Activated CD4-positive, alpha-beta memory T cell treated with anti-CD3 and anti-CD28 coated beads, Interleukin-2, amount 10 ng/mL, durations not matched to agents 7 days and 5 days (primary cell): ENCODE data around the gene QRICH1. TPM values are rescaled to one million over a fixed set of nuclear protein-coding genes. Genes with fewer than 3 reads are reported as not detected.

Source experiments
- CTCF ChIA-PET: fragments of 350-600 bp; sonication (Branson Sonifier 250); formaldehyde crosslinking; loops from one replicate; lab custom pipeline; 2021; ENCODE audit warnings: antibody characterized with exemption, inconsistent platforms; lab: Charles Lee
- POLR2A ChIA-PET: fragments of 350-600 bp; sonication (Branson Sonifier 250); formaldehyde crosslinking; loops from one replicate; lab custom pipeline; 2021; ENCODE audit warnings: antibody characterized with exemption; lab: Charles Lee
- DNase-seq: peaks from one replicate; pipeline ENCODE4 v3.0.0-alpha.2; 2020
- H3K27ac Mint-ChIP-seq: one replicate; pipeline ENCODE4 v1.8.0; 2021; ENCODE audit warnings: mild to moderate bottlenecking, mixed read lengths
- H3K27me3 Mint-ChIP-seq: one replicate; pipeline ENCODE4 v1.8.0; 2021; ENCODE audit warnings: mixed read lengths
- H3K36me3 Mint-ChIP-seq: one replicate; pipeline ENCODE4 v1.8.0; 2021; ENCODE audit warnings: low read depth, mixed read lengths
- H3K4me1 Mint-ChIP-seq: one replicate; pipeline ENCODE4 v1.8.0; 2021; ENCODE audit warnings: mixed read lengths
- H3K4me3 Mint-ChIP-seq: one replicate; pipeline ENCODE4 v1.8.0; 2021; ENCODE audit warnings: mild to moderate bottlenecking, mixed read lengths
- H3K9me3 Mint-ChIP-seq: one replicate; pipeline ENCODE4 v1.8.0; 2021; ENCODE audit warnings: mixed read lengths
- total RNA-seq, 2 experiments: library from RNA; stranded (reverse); gene quantifications; one replicate each; pipeline ENCODE4 v1.2.3, GENCODE V29; 2021

The QRICH1 gene
- total RNA-seq, result 100 to 1,000 TPM; 136 to 140 TPM

DNA sequence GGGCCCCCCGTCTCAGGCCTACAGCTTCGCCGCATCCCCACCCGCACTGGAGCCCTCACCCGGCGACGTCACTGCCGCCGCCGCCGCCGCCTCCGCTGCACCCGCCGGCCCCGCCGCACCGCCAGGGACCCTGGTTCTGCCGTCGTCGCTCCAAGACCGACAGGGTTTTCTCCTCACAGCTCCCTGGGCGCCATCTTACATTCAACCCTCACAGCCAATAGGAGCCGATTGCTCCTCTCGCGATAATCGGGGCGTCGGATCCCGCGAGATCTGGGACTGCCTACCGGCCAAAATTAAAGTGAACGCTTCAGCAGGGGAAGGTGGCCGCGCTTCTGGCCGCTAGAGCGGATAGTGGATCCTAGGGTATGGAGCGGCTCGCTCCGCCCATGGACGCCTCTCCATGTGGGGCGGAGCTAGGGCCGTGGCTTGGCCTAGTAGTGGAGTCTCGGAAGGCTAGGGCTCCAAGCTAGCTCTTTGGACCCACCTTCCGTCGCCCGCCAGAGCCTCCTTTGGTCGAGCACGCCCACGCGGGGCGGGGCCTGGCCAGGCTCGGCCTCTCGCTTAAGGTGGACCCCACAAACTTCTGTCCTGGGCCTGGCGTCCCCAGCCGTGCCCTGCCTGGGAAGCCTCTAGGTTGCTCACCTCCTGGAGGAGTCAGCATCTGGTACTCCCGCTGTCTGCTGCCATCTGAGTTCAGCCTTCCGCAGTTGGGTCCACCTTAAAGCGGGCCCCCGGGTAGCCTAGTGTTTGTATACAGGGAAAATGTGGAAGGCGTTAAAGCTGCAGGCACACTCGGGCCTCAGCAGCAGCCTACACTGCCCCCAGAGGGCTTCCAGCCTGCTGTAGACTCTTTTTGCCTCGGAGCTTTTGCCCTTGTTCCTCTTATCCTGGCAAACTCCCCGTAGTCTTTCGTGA lies at the start of gene QRICH1:
Gene QRICH1, minus strand, starts transcription at position 219 of the 915 bp plus-strand sequence. CDS start 17,054 bp downstream, outside the sequence.
- Mint-ChIP-seq H3K9me3 (no peaks in the 10 kb centered on the region), H3K36me3 (peaks cover 37% of the 10 kb centered on the region), H3K4me1 (peaks cover 34% of the 10 kb centered on the region), H3K27me3 (no peaks in the 10 kb centered on the region), H3K4me3 (peak within 1 kb of the TSS; percentile 84), H3K27ac (peak within 1 kb of the TSS; percentile 91)
- ChIA-PET POLR2A (interaction anchor here (0.5 to 5.4 kb wide), 54 partner anchors 11 to 1713 kb away, joined by 3 to 133 read pairs (median 4); partner anchors contain the start of genes CELSR3, DAG1, DALRD3 and IMPDH2), CTCF (interaction anchor here (0.6 to 4.1 kb wide), 23 partner anchors 8 to 430 kb away, joined by 3 to 33 read pairs (median 5); partner anchors contain the start of genes DALRD3, IMPDH2, IP6K2 and KLHDC8B)
- DNase-seq, result peak; percentile 97

DNA sequence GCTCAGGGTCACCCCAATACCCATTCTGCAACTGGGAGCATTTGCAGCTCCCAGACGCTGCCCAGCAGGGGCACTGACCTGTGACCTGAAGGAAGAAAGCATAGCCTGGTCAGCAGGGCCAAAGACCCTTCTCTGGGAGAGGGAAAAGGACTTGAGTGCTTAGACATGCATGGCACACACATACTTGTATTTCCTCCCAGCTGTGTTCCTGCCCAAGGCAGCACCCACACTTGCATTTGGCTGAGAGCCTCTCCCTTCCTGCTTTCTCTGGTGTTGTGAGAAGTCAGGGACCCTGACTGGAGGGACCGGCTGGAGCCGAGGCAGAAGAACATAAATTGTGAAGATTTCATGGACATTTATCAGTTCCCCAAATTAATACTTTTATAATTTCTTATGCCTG lies 46.2 kb upstream of the QRICH1 start:
- Mint-ChIP-seq H3K9me3 (no peaks in the 10 kb centered on the region), H3K4me3 (no peak overlapping the region), H3K4me1 (peaks cover 10% of the 10 kb centered on the region), H3K27me3 (peaks cover 8% of the 10 kb centered on the region), H3K36me3 (no peaks in the 10 kb centered on the region), H3K27ac (no peak overlapping the region)
- DNase-seq, result no peak
- ChIA-PET POLR2A (no interaction called here), CTCF (no interaction called here)

DNA sequence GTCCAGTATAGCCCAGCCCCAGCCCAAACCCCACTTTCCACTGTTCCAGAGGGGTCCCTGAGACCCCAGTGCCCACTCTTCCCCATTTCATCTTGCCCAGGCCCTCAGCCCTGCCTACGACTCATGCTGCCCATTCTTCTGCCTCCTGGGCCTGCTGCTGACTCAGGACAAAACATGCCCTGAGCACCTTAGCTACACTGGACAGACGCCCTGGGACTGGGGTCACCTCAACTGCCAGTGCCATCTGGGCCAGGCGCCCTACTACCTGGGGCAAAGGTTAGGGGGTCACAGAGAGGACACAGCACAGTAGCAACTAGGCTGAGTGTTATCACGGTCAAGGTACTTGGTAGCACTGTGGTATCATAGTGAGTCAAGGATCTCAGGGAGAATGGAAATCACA lies 41.6 kb upstream of the QRICH1 start:
- ChIA-PET CTCF (no interaction called here), POLR2A (interaction anchor here (0.8 kb wide), 1 partner anchor 15 kb away, joined by 3 read pairs; the partner anchor contains the start of gene USP19)
- Mint-ChIP-seq H3K36me3 (no peaks in the 10 kb centered on the region), H3K4me3 (no peak overlapping the region), H3K4me1 (no peaks in the 10 kb centered on the region), H3K27ac (no peak overlapping the region), H3K9me3 (no peaks in the 10 kb centered on the region), H3K27me3 (peaks cover 8% of the 10 kb centered on the region)
- DNase-seq, result no peak

DNA sequence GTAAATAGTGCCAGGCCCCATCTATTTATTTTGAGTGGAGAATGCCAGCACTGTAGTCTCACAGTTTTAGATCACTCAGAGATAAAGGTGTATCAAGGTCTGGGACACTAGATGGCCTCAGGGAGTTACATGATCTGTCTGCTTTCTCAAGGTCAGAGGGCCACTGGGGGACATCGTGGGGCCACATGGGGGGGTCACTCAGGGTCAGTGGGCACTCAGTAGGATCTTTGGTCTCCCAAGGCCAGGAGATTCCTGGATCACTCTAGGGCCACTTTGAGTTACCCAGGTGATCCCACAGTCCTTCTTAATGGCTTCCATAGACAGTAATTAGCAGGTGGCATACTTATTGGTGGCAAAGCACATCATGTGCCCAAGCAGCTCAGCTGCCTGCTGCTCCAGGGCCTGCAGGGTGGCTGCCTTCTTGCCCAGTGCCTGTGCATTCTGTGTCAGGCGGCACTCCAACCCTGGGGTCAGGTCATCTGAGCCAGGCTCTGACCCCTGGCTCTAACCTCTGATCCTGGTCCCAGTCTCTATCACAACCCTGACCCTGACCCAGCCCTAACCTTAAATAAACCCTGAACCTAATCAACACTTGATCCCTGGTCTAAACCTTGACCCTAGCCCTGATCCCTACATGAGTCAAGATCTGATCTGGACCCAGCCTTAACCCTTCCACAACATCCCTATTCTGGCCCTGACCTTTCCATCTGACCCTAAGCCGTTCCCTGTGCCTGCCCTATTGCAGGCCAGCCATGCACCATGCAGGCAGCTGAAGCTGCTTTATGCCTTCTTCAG lies 40.8 kb upstream of the QRICH1 start:
- CTCF ChIA-PET, result interaction anchor here (0.6 to 1.3 kb wide), 2 partner anchors 14 to 315 kb away, joined by 3 read pairs; partner anchors contain the start of gene USP19
- Mint-ChIP-seq H3K27me3 (peaks cover 8% of the 10 kb centered on the region), H3K9me3 (no peaks in the 10 kb centered on the region), H3K4me1 (no peaks in the 10 kb centered on the region), H3K36me3 (no peaks in the 10 kb centered on the region), H3K4me3 (no peak overlapping the region), H3K27ac (no peak overlapping the region)
- POLR2A ChIA-PET, result interaction anchor here (0.8 kb wide), 1 partner anchor 14 kb away, joined by 3 read pairs; the partner anchor contains the start of gene USP19
- no peak for DNase-seq

GRCh38 chr3:49133226-49133951 lies 39.5 kb upstream of the QRICH1 start:
- H3K9me3 Mint-ChIP-seq, result no peaks in the 10 kb centered on the region
- ChIA-PET CTCF (interaction anchor here (0.6 to 1.3 kb wide), 2 partner anchors 13 to 279 kb away, joined by 3 read pairs; partner anchors contain the start of gene USP19), POLR2A (interaction anchor here (2.5 kb wide), 1 partner anchor 40 kb away, joined by 10 read pairs; the partner anchor contains the start of gene QRICH1)
- H3K4me1 Mint-ChIP-seq, result no peaks in the 10 kb centered on the region
- H3K36me3 Mint-ChIP-seq, result no peaks in the 10 kb centered on the region
- peaks cover 8% of the 10 kb centered on the region for H3K27me3 Mint-ChIP-seq
- no peak overlapping the region for H3K27ac Mint-ChIP-seq
- no peak overlapping the region for H3K4me3 Mint-ChIP-seq
- DNase-seq, result no peak

GRCh38 chr3:49132437-49133225 lies 38.8 kb upstream of the QRICH1 start, which contains the start of gene LAMB2:
TSS of gene LAMB2 (minus strand) at chr3:49133050. CDS start at chr3:49132867, 183 bp downstream.
- Mint-ChIP-seq H3K4me3 (no peak within 1 kb of the TSS), H3K27me3 (peaks cover 8% of the 10 kb centered on the region), H3K36me3 (no peaks in the 10 kb centered on the region), H3K27ac (no peak within 1 kb of the TSS), H3K4me1 (no peaks in the 10 kb centered on the region), H3K9me3 (no peaks in the 10 kb centered on the region)
- CTCF ChIA-PET, result no interaction called here
- POLR2A ChIA-PET, result interaction anchor here (2.0 to 2.5 kb wide), 2 partner anchors 12 to 39 kb away, joined by 6 to 10 read pairs; partner anchors contain the start of genes QRICH1 and USP19
- no peak for DNase-seq

GRCh38 chr3:49132073-49132436 lies 38.2 kb upstream of the QRICH1 start:
- Mint-ChIP-seq H3K9me3 (no peaks in the 10 kb centered on the region), H3K4me1 (no peaks in the 10 kb centered on the region), H3K4me3 (no peak overlapping the region), H3K27ac (no peak overlapping the region), H3K36me3 (no peaks in the 10 kb centered on the region), H3K27me3 (peaks cover 5% of the 10 kb centered on the region)
- ChIA-PET CTCF (no interaction called here), POLR2A (interaction anchor here (2.0 to 2.5 kb wide), 2 partner anchors 11 to 39 kb away, joined by 6 to 10 read pairs; partner anchors contain the start of genes QRICH1 and USP19)
- no peak for DNase-seq

GRCh38 chr3:49131576-49131975 lies 37.7 kb upstream of the QRICH1 start:
- ChIA-PET CTCF (no interaction called here), POLR2A (interaction anchor here (2.0 to 2.5 kb wide), 2 partner anchors 11 to 38 kb away, joined by 6 to 10 read pairs; partner anchors contain the start of genes QRICH1 and USP19)
- Mint-ChIP-seq H3K4me1 (no peaks in the 10 kb centered on the region), H3K27me3 (peaks cover 5% of the 10 kb centered on the region), H3K36me3 (no peaks in the 10 kb centered on the region), H3K4me3 (no peak overlapping the region), H3K9me3 (no peaks in the 10 kb centered on the region), H3K27ac (no peak overlapping the region)
- no peak for DNase-seq

DNA sequence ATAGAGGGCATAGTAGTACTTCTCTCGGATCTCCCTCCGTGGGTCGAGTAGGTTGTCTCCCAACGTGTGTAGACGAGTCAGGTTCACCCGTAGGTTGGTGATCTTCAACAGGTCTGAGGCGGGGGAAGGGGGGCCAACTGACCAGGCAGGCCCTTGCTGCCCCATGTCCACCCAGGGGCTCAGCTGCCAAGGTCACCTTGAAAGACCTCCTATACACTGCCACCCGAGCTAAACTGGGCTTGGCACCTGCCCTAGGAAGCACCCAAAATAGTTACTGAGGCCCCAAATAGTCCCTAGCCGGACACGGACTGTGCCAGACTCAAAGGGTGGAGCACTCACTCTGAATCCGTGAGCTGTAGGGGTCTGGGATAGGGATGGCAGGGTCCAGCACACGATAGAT lies 37.2 kb upstream of the QRICH1 start:
- no peak overlapping the region for H3K4me3 Mint-ChIP-seq

GRCh38 chr3:49124991-49125670 lies 31.3 kb upstream of the QRICH1 start:
- H3K36me3 Mint-ChIP-seq, result no peaks in the 10 kb centered on the region
- H3K27ac Mint-ChIP-seq, result no peak overlapping the region
- no peak for DNase-seq
- no peaks in the 10 kb centered on the region for H3K9me3 Mint-ChIP-seq
- ChIA-PET CTCF (interaction anchor here (1.6 kb wide), 1 partner anchor 31 kb away, joined by 3 read pairs; the partner anchor contains the start of gene QRICH1), POLR2A (no interaction called here)
- no peaks in the 10 kb centered on the region for H3K27me3 Mint-ChIP-seq
- H3K4me1 Mint-ChIP-seq, result peaks cover 12% of the 10 kb centered on the region
- no peak overlapping the region for H3K4me3 Mint-ChIP-seq

More for the DNA sequence above, 37.2 kb upstream of the QRICH1 start:
- no peaks in the 10 kb centered on the region for H3K9me3 Mint-ChIP-seq
- H3K36me3 Mint-ChIP-seq, result no peaks in the 10 kb centered on the region
- H3K27ac Mint-ChIP-seq, result no peak overlapping the region
- H3K27me3 Mint-ChIP-seq, result peaks cover 5% of the 10 kb centered on the region
- ChIA-PET CTCF (no interaction called here), POLR2A (interaction anchor here (2.0 kb wide), 1 partner anchor 10 kb away, joined by 6 read pairs; the partner anchor contains the start of gene USP19)
- no peak for DNase-seq
- H3K4me1 Mint-ChIP-seq, result no peaks in the 10 kb centered on the region

DNA sequence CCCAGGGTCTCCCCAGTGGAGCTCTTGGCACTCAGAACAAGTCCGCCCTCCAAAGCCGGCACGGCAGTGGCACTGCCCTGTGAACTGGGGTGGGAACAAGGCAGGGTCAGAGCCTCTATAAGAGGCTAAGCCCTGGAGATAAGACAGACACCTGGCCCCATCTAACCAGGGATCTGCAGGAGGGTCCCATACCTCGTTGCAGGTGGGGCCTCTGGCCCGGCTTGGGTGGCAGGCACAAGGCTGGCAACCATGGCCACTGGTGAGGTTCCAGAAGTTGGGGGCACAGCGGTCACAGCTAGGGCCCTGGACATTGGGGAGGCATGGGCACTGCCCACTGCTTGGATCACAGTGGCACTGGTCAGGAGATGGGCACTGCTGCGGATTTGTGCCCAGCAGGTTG lies 30.3 kb upstream of the QRICH1 start:
- Mint-ChIP-seq H3K36me3 (peaks cover 5% of the 10 kb centered on the region), H3K9me3 (no peaks in the 10 kb centered on the region), H3K27me3 (no peaks in the 10 kb centered on the region), H3K4me3 (no peak overlapping the region), H3K4me1 (peaks cover 19% of the 10 kb centered on the region), H3K27ac (no peak overlapping the region)
- POLR2A ChIA-PET, result no interaction called here
- no peak for DNase-seq
- CTCF ChIA-PET, result interaction anchor here (1.6 kb wide), 1 partner anchor 31 kb away, joined by 3 read pairs; the partner anchor contains the start of gene QRICH1
